Natural killer cell treated with Interleukin-12 subunit alpha and Interleukin-12 subunit beta and Interleukin-15 and Interleukin-18, amount 100 ng/mL, for 72 hours (primary cell): Measurements from ENCODE around the gene TMSB4X. TPM values are rescaled to one million over a fixed set of nuclear protein-coding genes. Genes with fewer than 3 reads are reported as not detected.
"Not testable (repeated sequence)": the region's sequence is repeated elsewhere in the genome, so short reads cannot be mapped to it uniquely, and the experiment has no call there.

Experiments used
- ATAC-seq, 2 donors: fragments of 150-1000 bp; cut with Tn5 transposase in 1 of 2; sonication (Bioruptor Pico), chemical (Tn5 transposase) in 1 of 2; 2 replicates each; pipeline ENCODE4 v1.10.0; 2021
- DNase-seq: peaks from one replicate; pipeline ENCODE4 v3.0.0; 2022; ENCODE audit warnings: low spot score
- H3K27ac Mint-ChIP-seq, 2 donors: 1 replicate in 1 of 2; 2 replicates in 1 of 2; pipeline ENCODE4 v1.8.0; 2022; ENCODE audit warnings: mixed read lengths in 2 of 2, mild to moderate bottlenecking in 1 of 2, moderate library complexity in 1 of 2
- H3K27me3 Mint-ChIP-seq, 2 donors: 1 replicate in 1 of 2; 2 replicates in 1 of 2; pipeline ENCODE4 v1.8.0; 2022; ENCODE audit warnings: mixed read lengths in 2 of 2
- H3K36me3 Mint-ChIP-seq: one replicate; pipeline ENCODE4 v1.8.0; 2022; ENCODE audit warnings: mixed read lengths
- H3K4me1 Mint-ChIP-seq, 2 donors: 1 replicate in 1 of 2; 2 replicates in 1 of 2; pipeline ENCODE4 v1.8.0; 2022; ENCODE audit warnings: low read depth in 2 of 2, mixed read lengths in 2 of 2, mild to moderate bottlenecking in 1 of 2
- H3K4me3 Mint-ChIP-seq: one replicate; pipeline ENCODE4 v1.8.0; 2022; ENCODE audit warnings: mixed read lengths
- H3K9me3 Mint-ChIP-seq: 2 replicates; pipeline ENCODE4 v1.8.0; 2022; ENCODE audit warnings: mixed read lengths
- total RNA-seq, 2 donors: library from RNA; stranded (reverse); gene quantifications; one replicate each; pipeline ENCODE4 v1.2.3, GENCODE V29; 2022

The TMSB4X gene
- total RNA-seq, 2 donors from 2014 or later: 2,674 to 5,601 TPM

DNA sequence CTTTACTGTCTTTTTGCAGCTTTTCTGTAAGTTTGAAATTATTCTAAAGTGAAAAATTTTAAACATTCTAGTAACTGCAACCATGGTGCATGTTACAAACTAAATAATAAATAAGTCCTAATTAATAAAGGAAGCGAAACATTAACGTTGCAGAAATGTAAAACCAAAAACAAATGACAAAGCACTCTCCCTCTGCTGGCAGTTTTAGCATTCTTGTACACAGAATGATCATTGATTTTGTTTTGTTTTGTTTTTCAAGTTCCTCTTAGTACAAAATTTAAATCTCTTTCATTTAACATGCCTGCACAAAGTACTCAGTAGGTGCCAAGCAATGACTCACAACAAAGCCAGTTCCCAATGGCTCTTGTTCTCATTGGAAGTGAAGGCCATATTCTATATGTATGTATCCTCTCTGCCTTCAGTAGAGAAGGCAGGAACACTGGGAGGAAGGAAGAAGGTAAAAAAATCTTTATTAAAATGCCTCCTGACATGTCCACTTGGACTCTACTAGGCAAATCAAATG lies 13.7 kb upstream of the TMSB4X start:
- Mint-ChIP-seq H3K4me1 (peaks cover 53 to 54% of the 10 kb centered on the region in 2 donors), H3K9me3 (peaks cover 3% of the 10 kb centered on the region), H3K36me3 (no peaks in the 10 kb centered on the region), H3K4me3 (peak overlapping the region; percentile 66), H3K27me3 (peaks cover 0 to 6% of the 10 kb centered on the region in 2 donors), H3K27ac (peak overlapping the region; percentile 68 to 89)
- DNase-seq (no peak), ATAC-seq (no peak)

DNA sequence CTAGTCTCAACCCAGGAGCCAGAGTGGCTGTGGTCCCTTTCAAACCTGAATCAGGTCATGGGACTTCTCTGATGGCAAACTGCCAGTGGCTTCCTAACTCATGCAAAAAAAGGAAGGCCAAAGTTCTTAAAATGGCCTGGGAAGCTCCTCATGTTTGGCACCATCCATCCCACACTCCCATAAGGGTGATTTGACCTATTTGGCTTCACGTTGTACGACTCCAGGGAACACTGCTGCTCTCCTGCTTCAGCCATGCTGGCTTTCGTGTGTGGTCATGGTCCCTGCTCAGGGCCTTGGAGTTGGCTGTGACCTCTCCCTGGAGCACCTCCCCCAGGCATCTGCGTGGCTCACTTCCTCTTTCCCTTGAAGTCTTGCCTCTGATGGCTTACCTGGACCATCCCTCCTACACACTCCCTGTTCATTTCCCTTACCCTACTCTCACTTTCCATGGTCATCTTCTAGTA lies 12.8 kb upstream of the TMSB4X start:
- Mint-ChIP-seq H3K4me3 (peak overlapping the region; percentile 40), H3K36me3 (no peaks in the 10 kb centered on the region), H3K27ac (peak overlapping the region; percentile 68 to 89), H3K27me3 (peaks cover 0 to 6% of the 10 kb centered on the region in 2 donors), H3K9me3 (peaks cover 3% of the 10 kb centered on the region), H3K4me1 (peaks cover 50 to 53% of the 10 kb centered on the region in 2 donors)
- ATAC-seq: no peak
- no peak for DNase-seq

DNA sequence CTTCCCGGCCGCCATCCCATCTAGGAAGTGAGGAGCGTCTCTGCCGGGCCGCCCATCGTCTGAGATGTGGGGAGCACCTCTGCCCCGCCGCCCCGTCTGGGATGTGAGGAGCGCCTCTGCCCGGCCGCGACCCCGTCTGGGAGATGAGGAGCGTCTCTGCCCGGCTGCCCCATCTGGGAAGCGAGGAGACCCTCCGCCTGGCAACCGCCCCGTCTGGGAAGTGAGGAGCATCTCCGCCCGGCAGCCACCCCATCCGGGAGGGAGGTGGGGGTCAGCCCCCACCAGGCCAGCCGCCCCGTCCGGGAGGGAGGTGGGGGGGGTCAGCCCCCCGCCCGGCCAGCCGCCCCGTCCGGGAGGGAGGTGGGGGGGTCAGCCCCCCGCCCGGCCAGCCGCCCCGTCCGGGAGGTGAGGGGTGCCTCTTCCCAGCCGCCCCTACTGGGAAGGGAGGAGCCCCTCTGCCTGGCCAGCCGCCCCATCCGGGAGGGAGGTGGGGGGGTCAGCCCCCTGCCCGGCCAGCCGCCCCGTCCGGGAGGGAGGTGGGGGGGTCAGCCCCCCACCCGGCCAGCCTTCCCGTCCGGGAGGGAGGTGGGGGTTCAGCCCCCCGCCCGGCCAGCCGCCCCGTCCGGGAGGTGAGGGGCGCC lies 11.6 kb upstream of the TMSB4X start:
- H3K9me3 Mint-ChIP-seq, H3K27me3 Mint-ChIP-seq, DNase-seq, ATAC-seq, H3K4me3 Mint-ChIP-seq, H3K36me3 Mint-ChIP-seq, H3K27ac Mint-ChIP-seq: not testable (repeated sequence)
- peaks cover 45 to 50% of the 10 kb centered on the region in 2 donors for H3K4me1 Mint-ChIP-seq

DNA sequence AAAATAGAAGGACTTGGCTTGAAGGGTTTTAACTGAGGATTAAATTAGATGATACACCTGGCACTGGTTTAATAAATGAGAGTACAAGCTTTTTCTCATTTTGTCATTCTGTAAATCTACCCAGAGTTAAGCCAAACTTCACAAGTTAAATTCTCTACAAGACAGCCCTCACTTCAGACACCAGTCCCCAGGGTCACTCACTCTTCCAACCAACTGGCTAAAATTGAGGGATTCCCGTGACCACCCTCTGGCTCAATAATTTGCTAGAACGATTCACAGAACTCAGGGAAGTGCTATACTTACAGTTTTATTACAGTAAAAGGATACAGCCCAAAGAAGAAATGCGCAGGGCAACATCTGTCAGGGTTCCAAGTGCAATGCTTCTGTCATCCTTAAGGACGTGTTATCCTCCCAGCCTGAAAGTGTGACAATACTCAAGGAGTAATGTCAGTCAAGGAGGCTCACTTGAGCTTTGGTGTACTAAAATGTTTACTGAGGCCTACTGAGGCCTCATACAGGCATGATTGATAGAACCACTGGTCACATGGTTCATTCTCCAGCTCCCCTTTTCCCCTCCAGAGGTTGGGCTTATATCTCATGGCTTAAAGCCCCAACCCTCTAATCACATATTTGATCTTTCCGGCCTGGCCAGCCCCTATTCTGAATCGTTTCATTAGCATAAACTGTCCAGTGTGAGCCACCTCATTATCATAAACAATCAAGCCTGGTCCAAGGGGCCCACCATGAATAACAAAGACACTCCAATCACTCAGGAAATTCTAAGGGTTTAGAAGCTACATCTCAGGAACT lies 9.6 kb upstream of the TMSB4X start:
- Mint-ChIP-seq H3K4me1 (peaks cover 39 to 40% of the 10 kb centered on the region in 2 donors), H3K9me3 (peaks cover 3% of the 10 kb centered on the region), H3K27ac (peak overlapping the region; percentile 21 to 91), H3K27me3 (peaks cover 0 to 6% of the 10 kb centered on the region in 2 donors), H3K4me3 (no peak overlapping the region), H3K36me3 (no peaks in the 10 kb centered on the region)
- ATAC-seq (no peak), DNase-seq (no peak)

DNA sequence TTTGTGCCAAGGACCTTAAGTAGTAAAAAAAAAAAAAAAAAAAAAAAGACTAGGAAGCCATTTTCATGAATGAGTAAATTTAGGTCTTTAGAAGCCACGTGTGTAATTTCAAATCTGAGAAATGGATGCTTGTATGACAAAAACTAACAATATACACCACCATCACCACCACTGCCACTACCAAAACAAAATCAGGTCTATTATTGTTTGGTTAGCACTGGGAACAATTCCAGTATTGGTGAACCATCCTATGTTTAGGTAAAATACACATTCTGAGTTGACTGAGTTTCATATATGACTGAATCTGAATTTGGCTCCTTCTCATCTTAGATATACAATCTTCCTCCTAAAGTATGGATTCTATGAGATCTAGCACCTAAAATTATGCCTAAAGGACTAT lies 8.8 kb upstream of the TMSB4X start:
- H3K9me3 Mint-ChIP-seq: peaks cover 3% of the 10 kb centered on the region
- peak overlapping the region; percentile 41 for H3K4me3 Mint-ChIP-seq
- H3K36me3 Mint-ChIP-seq: no peaks in the 10 kb centered on the region
- DNase-seq: no peak
- no peak for ATAC-seq
- peaks cover 0 to 10% of the 10 kb centered on the region in 2 donors for H3K27me3 Mint-ChIP-seq
- H3K4me1 Mint-ChIP-seq: peaks cover 40 to 41% of the 10 kb centered on the region in 2 donors
- H3K27ac Mint-ChIP-seq: peak overlapping the region; percentile 78 to 91

DNA sequence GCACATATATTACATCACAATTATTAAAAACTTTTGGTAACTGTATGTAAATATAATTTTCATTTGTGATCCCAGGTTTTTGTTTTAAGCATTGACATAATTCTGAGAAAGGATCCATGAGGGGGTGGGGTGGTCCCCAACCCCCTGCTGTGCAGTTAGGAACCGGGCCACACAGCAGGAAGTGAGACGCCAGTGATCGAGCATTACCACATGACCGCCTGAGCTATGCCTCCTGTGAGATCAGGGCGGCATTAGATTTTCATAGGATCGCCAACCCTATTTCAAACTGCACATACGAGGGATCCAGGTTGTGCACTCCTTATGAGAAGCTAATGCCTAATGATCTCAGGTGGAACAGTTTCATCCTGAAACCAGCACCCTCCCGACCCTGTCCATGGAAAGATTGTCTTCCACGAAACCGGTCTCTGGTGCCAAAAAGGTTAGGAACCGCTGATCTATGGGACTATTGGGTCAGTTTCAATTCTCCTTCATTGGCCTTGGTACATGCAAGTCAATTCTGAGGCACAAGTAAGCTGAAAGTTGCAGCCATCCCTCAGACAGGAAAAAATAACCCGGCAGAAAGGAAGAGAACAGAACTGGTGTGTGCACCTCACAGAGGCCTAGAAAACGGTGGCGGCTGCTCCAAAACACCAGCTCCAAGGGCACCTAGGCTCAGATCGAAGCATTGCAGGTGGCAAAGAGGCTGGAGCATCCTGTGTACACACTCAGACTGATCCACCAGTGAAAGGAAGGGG lies 7.0 kb upstream of the TMSB4X start:
- Mint-ChIP-seq H3K4me3 (peak overlapping the region; percentile 79), H3K27me3 (peaks cover 0 to 10% of the 10 kb centered on the region in 2 donors), H3K4me1 (peaks cover 43 to 44% of the 10 kb centered on the region in 2 donors), H3K36me3 (no peaks in the 10 kb centered on the region), H3K9me3 (no peaks in the 10 kb centered on the region), H3K27ac (peak overlapping the region; percentile 78 to 91)
- no peak for DNase-seq
- peak in 1 of 2 donors; percentile 78 for ATAC-seq

DNA sequence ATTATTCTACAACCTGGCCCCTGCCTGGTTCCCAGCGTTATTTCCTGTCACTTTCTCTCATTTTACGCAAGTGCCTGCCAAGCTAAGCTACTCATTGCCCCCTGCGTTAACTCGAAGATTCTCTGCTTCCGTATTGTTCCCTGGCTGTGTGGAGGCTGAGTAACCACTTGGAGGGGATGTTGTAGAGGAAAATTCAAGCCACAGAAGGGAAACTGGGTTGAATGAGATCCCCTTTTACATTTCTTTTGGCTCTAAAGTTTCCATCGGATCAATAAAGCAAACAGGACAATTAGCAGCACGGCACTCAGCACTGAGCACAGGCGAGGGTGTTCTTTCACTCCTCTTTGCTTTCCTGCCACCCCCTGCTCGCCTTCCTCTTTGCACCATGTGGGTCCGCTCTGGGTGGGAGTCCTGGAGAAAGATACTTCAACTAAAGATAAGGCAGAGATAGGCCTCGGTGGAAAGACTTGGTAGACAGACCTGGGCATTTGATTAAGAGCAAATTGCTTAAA lies 4.2 kb upstream of the TMSB4X start:
- peak; percentile 37 to 54 for ATAC-seq
- peaks cover 51 to 54% of the 10 kb centered on the region in 2 donors for H3K4me1 Mint-ChIP-seq
- peak overlapping the region; percentile 89 for H3K4me3 Mint-ChIP-seq
- peaks cover 0 to 8% of the 10 kb centered on the region in 2 donors for H3K27me3 Mint-ChIP-seq
- H3K9me3 Mint-ChIP-seq: no peaks in the 10 kb centered on the region
- peaks cover 2% of the 10 kb centered on the region for H3K36me3 Mint-ChIP-seq
- no peak for DNase-seq
- H3K27ac Mint-ChIP-seq: peak overlapping the region; percentile 91

DNA sequence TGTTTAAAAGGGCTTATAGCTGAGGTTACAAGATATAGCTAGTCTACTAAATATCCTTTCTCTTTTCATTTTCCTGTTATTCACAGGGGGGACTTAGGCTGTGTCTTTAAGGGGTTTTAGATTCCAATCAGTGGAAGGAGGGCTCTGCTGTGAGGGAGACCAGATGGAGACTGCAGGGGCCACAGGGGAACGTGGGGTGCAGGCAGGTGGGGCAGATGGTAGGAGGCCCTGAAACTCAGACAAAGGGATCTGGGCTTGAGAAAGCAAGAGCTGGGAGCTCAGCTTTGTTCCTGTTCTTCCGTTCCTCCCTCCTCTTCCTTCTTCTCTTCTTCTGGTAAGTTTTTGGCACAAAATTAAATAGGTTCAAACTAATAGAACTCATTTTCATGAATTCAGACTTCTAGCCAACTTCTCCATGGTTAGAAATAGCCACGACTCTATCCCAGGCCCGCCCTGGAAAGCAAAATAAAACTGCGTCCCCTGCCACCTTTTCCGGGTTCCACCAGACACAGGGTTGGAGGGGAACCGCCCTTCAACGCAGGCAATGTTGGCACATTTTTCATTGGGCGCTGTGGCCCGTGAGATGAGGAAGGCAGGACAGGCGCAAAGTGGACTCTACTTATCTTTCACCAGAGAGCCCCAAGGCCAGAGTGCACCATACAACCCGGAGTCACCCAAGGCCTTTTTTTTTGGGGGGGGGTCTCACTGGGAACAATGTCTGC lies 3.5 kb upstream of the TMSB4X start:
- peak overlapping the region; percentile 89 for H3K4me3 Mint-ChIP-seq
- no peaks in the 10 kb centered on the region for H3K9me3 Mint-ChIP-seq
- DNase-seq (no peak), ATAC-seq (no peak)
- H3K4me1 Mint-ChIP-seq: peaks cover 50 to 51% of the 10 kb centered on the region in 2 donors
- H3K36me3 Mint-ChIP-seq: peaks cover 7% of the 10 kb centered on the region
- peak overlapping the region; percentile 91 for H3K27ac Mint-ChIP-seq
- peaks cover 0 to 8% of the 10 kb centered on the region in 2 donors for H3K27me3 Mint-ChIP-seq

DNA sequence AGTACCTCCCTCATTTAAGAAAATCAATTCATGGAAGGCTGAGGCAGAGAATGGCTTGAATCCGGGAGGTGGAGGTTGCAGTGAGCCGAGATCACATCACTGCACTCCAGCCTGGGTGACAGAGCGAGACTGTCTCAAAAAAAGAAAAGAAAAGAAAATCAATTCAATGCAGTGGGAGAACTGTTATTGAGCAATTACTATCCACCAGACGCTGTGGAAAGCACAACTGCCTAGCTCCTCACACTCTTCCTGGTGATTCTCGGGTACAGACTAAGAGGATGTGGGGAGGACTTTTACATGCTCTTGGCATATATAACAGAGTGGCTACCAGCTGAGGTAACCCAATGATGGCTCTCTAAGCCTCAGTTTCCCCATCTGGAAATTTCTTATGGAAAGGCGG lies 2.7 kb upstream of the TMSB4X start:
- Mint-ChIP-seq H3K4me1 (peaks cover 49 to 53% of the 10 kb centered on the region in 2 donors), H3K27ac (peak overlapping the region; percentile 91), H3K4me3 (peak overlapping the region; percentile 89), H3K27me3 (peaks cover 0 to 10% of the 10 kb centered on the region in 2 donors), H3K9me3 (no peaks in the 10 kb centered on the region), H3K36me3 (peaks cover 15% of the 10 kb centered on the region)
- ATAC-seq: no peak
- DNase-seq: no peak

DNA sequence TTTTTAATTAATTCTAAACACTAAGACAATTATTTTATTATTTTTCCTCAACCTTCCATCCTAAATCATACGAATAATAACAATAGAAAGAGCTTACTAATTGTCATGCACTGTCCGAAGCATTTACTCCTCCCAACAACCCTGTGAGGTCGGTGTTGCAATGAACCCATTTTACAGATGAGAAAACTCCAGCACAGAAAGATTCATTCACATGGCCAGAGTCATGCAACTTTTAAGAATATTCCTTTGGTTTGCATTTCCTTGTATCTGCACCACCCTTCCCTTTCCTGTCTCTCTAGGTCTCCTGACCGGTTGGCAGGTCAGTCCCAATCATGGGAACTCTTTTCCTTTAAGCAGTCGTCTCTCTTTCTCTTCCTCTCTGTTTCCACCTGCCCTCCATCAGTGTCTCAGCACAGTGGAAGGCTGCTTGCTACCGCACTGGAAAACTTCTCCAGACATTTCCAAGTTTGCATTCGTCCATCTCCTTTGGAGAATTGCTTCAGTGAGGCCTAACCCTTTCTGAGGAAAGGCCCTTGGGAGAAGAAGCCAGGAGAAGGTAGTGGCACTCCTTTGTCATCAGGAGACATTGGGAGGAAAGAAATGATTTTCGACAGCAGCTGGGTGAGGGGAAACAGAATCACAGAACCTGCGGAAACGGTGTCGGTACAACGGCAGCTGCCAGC lies 1.9 kb upstream of the TMSB4X start:
- DNase-seq (no peak), ATAC-seq (no peak)
- Mint-ChIP-seq H3K4me1 (peaks cover 54 to 56% of the 10 kb centered on the region in 2 donors), H3K4me3 (peak overlapping the region; percentile 93), H3K9me3 (no peaks in the 10 kb centered on the region), H3K27me3 (peaks cover 0 to 10% of the 10 kb centered on the region in 2 donors), H3K36me3 (peaks cover 22% of the 10 kb centered on the region), H3K27ac (peak overlapping the region; percentile 91)

DNA sequence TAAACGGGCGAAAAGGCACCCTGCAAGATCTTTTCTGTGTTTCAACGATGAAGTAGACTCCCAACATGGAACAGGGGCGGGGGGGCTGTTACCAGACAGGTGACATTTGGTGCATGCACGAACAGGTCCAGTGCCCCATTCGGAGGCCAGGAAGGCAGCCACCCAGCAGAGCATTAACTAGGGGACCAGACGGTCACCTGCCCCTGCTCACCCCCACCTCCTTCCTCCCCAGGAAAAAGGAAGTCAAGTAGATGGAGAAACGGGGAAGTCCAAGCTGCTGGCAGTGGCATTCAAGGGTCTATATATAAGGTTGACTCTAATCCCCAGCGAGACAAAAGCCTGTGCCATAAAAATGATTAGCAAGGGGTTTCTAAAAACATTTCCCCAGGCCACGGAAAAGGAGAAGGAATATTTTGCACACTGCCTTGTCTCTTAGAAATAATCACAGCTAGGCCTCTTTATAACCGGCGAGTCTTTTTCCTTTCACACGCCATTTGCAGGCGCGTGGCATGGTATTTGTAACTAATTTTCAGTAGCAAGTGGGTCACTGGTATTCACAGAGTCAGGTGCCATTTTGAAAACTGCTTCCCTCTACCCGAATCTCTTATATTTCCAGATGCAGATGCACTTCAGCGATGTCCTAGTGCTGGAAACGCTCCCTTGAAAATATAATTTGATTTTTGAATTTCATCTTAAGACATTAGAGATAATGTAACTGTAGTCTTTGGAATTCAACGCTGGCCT lies 1.2 kb upstream of the TMSB4X start:
- peaks cover 58 to 60% of the 10 kb centered on the region in 2 donors for H3K4me1 Mint-ChIP-seq
- DNase-seq (no peak), ATAC-seq (no peak)
- no peaks in the 10 kb centered on the region for H3K9me3 Mint-ChIP-seq
- peaks cover 0 to 10% of the 10 kb centered on the region in 2 donors for H3K27me3 Mint-ChIP-seq
- peaks cover 22% of the 10 kb centered on the region for H3K36me3 Mint-ChIP-seq
- H3K4me3 Mint-ChIP-seq: peak overlapping the region; percentile 93
- peak overlapping the region; percentile 91 for H3K27ac Mint-ChIP-seq
